HEK293T (cell line): ENCODE results near the gene BCAT1.

Source experiments
- BHLHE40 ChIP-seq: fragments of 450-650 bp; IDR thresholded peaks from 2 replicates; pipeline ENCODE4 v1.6.1; 2016; ENCODE audit warnings: mild to moderate bottlenecking, moderate library complexity, borderline replicate concordance
- ELF4 ChIP-seq: fragments of 450-650 bp; IDR thresholded peaks from 2 replicates; pipeline ENCODE4 v1.6.1; 2017; ENCODE audit warnings: antibody characterized with exemption
- FOXA1 ChIP-seq: fragments of 450-650 bp; IDR thresholded peaks from 2 replicates; pipeline ENCODE4 v1.6.1; 2016; ENCODE audit warnings: mild to moderate bottlenecking
- FOXK2 ChIP-seq: fragments of 450-650 bp; IDR thresholded peaks from 2 replicates; pipeline ENCODE4 v1.6.1; 2016; ENCODE audit warnings: mild to moderate bottlenecking
- FOXM1 ChIP-seq: fragments of 450-650 bp; IDR thresholded peaks from 2 replicates; pipeline ENCODE4 v1.6.1; 2017; ENCODE audit warnings: mild to moderate bottlenecking, borderline replicate concordance
- L3MBTL2 ChIP-seq: fragments of 450-650 bp; conservative IDR thresholded peaks from 2 replicates; pipeline ENCODE4 v1.6.1; 2016; ENCODE audit warnings: mild to moderate bottlenecking
- LEF1 ChIP-seq: fragments of 450-650 bp; IDR thresholded peaks from 2 replicates; pipeline ENCODE4 v1.6.1; 2017; ENCODE audit warnings: mild to moderate bottlenecking, borderline replicate concordance
- NFRKB ChIP-seq: fragments of 450-650 bp; IDR thresholded peaks from 2 replicates; pipeline ENCODE4 v1.6.1; 2016; ENCODE audit warnings: mild to moderate bottlenecking, moderate library complexity
- PKNOX1 ChIP-seq: fragments of 450-650 bp; IDR thresholded peaks from 2 replicates; pipeline ENCODE4 v1.6.1; 2016
- TARDBP ChIP-seq: fragments of 450-650 bp; IDR thresholded peaks from 2 replicates; pipeline ENCODE4 v1.6.1; 2016
- ZNF384 ChIP-seq: fragments of 450-650 bp; IDR thresholded peaks from 2 replicates; pipeline ENCODE4 v1.6.1; 2016

- TF ChIP-seq BHLHE40 (no peak), FOXA1 (no peak), TARDBP (no peak), NFRKB (no peak), FOXM1 (no peak), ELF4 (no peak), ZNF384 (no peak), LEF1 (no peak), PKNOX1 (no peak), FOXK2 (no peak), L3MBTL2 (no peak)
Observed at GRCh38 chr12:24905431-24905830, 43.5 kb downstream of the BCAT1 start.
